ENCODE measurements around the gene SEC14L2. TPM values are rescaled to one million over a fixed set of nuclear protein-coding genes. Genes with fewer than 3 reads are reported as not detected.

SEC14L2 gene
- polyA plus RNA-seq, 1 donor from 2014 or later: 2.7 TPM

GRCh38 chr22:30429887-30430286, 33.1 kb downstream of the SEC14L2 start:
- no peaks in the 10 kb centered on the region for H4K20me1 ChIP-seq (ENCODE audit: insufficient read depth)
- no peak for TF ChIP-seq POLR2AphosphoS5 (IDR thresholded peaks at IDR 0.05)
- H2AFZ ChIP-seq (ENCODE audit: low read depth, low read length): no peak overlapping the region
- no peaks in the 10 kb centered on the region for H3K9me2 ChIP-seq (ENCODE audit: insufficient read depth, low read length)
- H3K4me2 ChIP-seq (ENCODE audit: low read length): no peak overlapping the region
- no peak overlapping the region for H3K27ac ChIP-seq (ENCODE audit: low read length)
- H3K4me3 ChIP-seq (ENCODE audit: low read length): no peak overlapping the region
- H3K79me2 ChIP-seq (replicated peaks; ENCODE audit: insufficient read depth, low read length): no peaks in the 10 kb centered on the region
- no peaks in the 10 kb centered on the region for H3K9me3 ChIP-seq (ENCODE audit: low read length)
- H3F3A ChIP-seq (ENCODE audit: insufficient read depth, low read length, poor library complexity, severe bottlenecking): no peaks in the 10 kb centered on the region
- no peak overlapping the region for H3K9ac ChIP-seq (ENCODE audit: low read length)
- no peaks in the 10 kb centered on the region for H3K27me3 ChIP-seq (ENCODE audit: insufficient read depth, low read depth, low read length)
- H3K36me3 ChIP-seq (ENCODE audit: insufficient read depth, low read length): no peaks in the 10 kb centered on the region

- Histone ChIP-seq H2AFZ (ENCODE audit: low read depth, low read length) (no peak overlapping the region), H3K4me3 (ENCODE audit: low read length) (no peak overlapping the region), H3K36me3 (ENCODE audit: insufficient read depth, low read length) (no peaks in the 10 kb centered on the region), H3K9me3 (ENCODE audit: low read length) (no peaks in the 10 kb centered on the region), H4K20me1 (ENCODE audit: insufficient read depth) (no peaks in the 10 kb centered on the region), H3K79me2 (replicated peaks; ENCODE audit: insufficient read depth, low read length) (no peaks in the 10 kb centered on the region), H3K4me2 (ENCODE audit: low read length) (no peak overlapping the region), H3K9me2 (ENCODE audit: insufficient read depth, low read length) (no peaks in the 10 kb centered on the region), H3K27ac (ENCODE audit: low read length) (no peak overlapping the region), H3K9ac (ENCODE audit: low read length) (no peak overlapping the region), H3K27me3 (ENCODE audit: insufficient read depth, low read depth, low read length) (no peaks in the 10 kb centered on the region), H3F3A (ENCODE audit: insufficient read depth, low read length, poor library complexity, severe bottlenecking) (no peaks in the 10 kb centered on the region)
- TF ChIP-seq SMC3 (conservative IDR thresholded peaks at IDR 0.05; ENCODE audit: poor library complexity) (no peak), EP300 (conservative IDR thresholded peaks at IDR 0.05; ENCODE audit: poor library complexity, severe bottlenecking) (no peak), REST (IDR thresholded peaks at IDR 0.05; ENCODE audit: borderline replicate concordance) (no peak), POLR2AphosphoS5 (IDR thresholded peaks at IDR 0.05) (no peak)
These were observed 34.1 kb downstream of the SEC14L2 start for GRCh38 chr22:30430933-30431332.

- Histone ChIP-seq H3K9me3 (ENCODE audit: low read length) (no peaks in the 10 kb centered on the region), H3K4me3 (ENCODE audit: low read length) (no peak overlapping the region), H4K20me1 (ENCODE audit: insufficient read depth) (no peaks in the 10 kb centered on the region), H3K36me3 (ENCODE audit: insufficient read depth, low read length) (no peaks in the 10 kb centered on the region), H3K27ac (ENCODE audit: low read length) (no peak overlapping the region), H3K4me2 (ENCODE audit: low read length) (no peak overlapping the region), H3K9ac (ENCODE audit: low read length) (no peak overlapping the region), H3K9me2 (ENCODE audit: insufficient read depth, low read length) (no peaks in the 10 kb centered on the region), H2AFZ (ENCODE audit: low read depth, low read length) (no peak overlapping the region), H3F3A (ENCODE audit: insufficient read depth, low read length, poor library complexity, severe bottlenecking) (no peaks in the 10 kb centered on the region), H3K79me2 (replicated peaks; ENCODE audit: insufficient read depth, low read length) (no peaks in the 10 kb centered on the region), H3K27me3 (ENCODE audit: insufficient read depth, low read depth, low read length) (no peaks in the 10 kb centered on the region)
- TF ChIP-seq EZH2 (IDR thresholded peaks at IDR 0.05; ENCODE audit: borderline replicate concordance, insufficient read depth, low read length, poor library complexity, severe bottlenecking): no peak
- no peak for TF ChIP-seq POLR2AphosphoS5 (IDR thresholded peaks at IDR 0.05)
- no peak for TF ChIP-seq EP300 (conservative IDR thresholded peaks at IDR 0.05; ENCODE audit: poor library complexity, severe bottlenecking)
- no peak for TF ChIP-seq REST (IDR thresholded peaks at IDR 0.05; ENCODE audit: borderline replicate concordance)
- TF ChIP-seq SMC3 (conservative IDR thresholded peaks at IDR 0.05; ENCODE audit: poor library complexity): no peak
- no peak for TF ChIP-seq RAD21 (conservative IDR thresholded peaks at IDR 0.05)
- no peak for TF ChIP-seq MXI1 (conservative IDR thresholded peaks at IDR 0.05; ENCODE audit: poor library complexity, severe bottlenecking)
- no peak for TF ChIP-seq TAF1 (IDR thresholded peaks at IDR 0.05; ENCODE audit: low read depth)
- TF ChIP-seq CTCF (IDR thresholded peaks at IDR 0.05; ENCODE audit: poor library complexity, severe bottlenecking): no peak
These were observed 35.3 kb downstream of the SEC14L2 start for GRCh38 chr22:30432096-30432495.
